ENCODE measurements around the gene NMRAL1. TPM values are rescaled to one million over a fixed set of nuclear protein-coding genes. Genes with fewer than 3 reads are reported as not detected.
A peak's percentile ranks its signal among the peaks of the same experiment; 100 is the strongest.

Gene NMRAL1
- total RNA-seq, 1 experiment from 2014 or later, result 48.6 TPM

GRCh38 chr16:4475880-4476788 is 1.7 kb upstream of the NMRAL1 start, which contains the start of gene HMOX2:
HMOX2 (plus strand) TSS chr16:4476398; CDS start chr16:4505525, 29,127 bp downstream.
- Mint-ChIP-seq H3K4me1 (ENCODE audit: insufficient read depth, unreplicated experiment) (peaks cover 6% of the 10 kb centered on the region), H3K4me3 (ENCODE audit: unreplicated experiment) (peak within 1 kb of the TSS; percentile 80), H3K36me3 (ENCODE audit: insufficient read depth, unreplicated experiment) (peaks cover 29% of the 10 kb centered on the region), H3K27ac (ENCODE audit: low read depth, unreplicated experiment) (peak within 1 kb of the TSS; percentile 63), H3K9me3 (ENCODE audit: unreplicated experiment) (no peaks in the 10 kb centered on the region), H3K27me3 (ENCODE audit: insufficient read depth, unreplicated experiment) (no peaks in the 10 kb centered on the region)
- DNase-seq (ENCODE audit: unreplicated experiment), result peak; percentile 92
- ChIA-PET CTCF (interaction anchor here (0.6 to 1.9 kb wide), 7 partner anchors 17 to 160 kb away, joined by 3 to 13 read pairs (median 4); partner anchors contain the start of gene GLIS2), POLR2A (interaction anchor here (0.6 to 6.3 kb wide), 12 partner anchors 11 to 203 kb away, joined by 3 to 63 read pairs (median 5); partner anchors contain the start of gene UBALD1)
- BruUV-seq (replicated peaks), result no TSS peak
- intact Hi-C loops (cut with micrococcal nuclease), result no loop called here
- TF ChIP-seq CTCF (IDR thresholded peaks at IDR 0.05; ENCODE audit: unreplicated experiment), result peak; percentile 41

- H3K27me3 Mint-ChIP-seq (ENCODE audit: insufficient read depth, unreplicated experiment), result no peaks in the 10 kb centered on the region
- POLR2A ChIA-PET, result interaction anchor here (6.3 kb wide), 1 partner anchor 27 kb away, joined by 63 read pairs; no protein-coding TSS in a partner anchor
- CTCF ChIA-PET, result interaction anchor here (0.6 to 1.6 kb wide), 5 partner anchors 27 to 113 kb away, joined by 4 to 6 read pairs (median 4); no protein-coding TSS in a partner anchor
These were observed 1.5 kb downstream of the NMRAL1 start for GRCh38 chr16:4472880-4473279.

GRCh38 chr16:4471869-4472268 is 2.6 kb downstream of the NMRAL1 start:
- DNase-seq (ENCODE audit: unreplicated experiment), result no peak
- TF ChIP-seq CTCF (IDR thresholded peaks at IDR 0.05; ENCODE audit: unreplicated experiment), result no peak
- ChIA-PET POLR2A (no interaction called here), CTCF (interaction anchor here (0.6 to 1.5 kb wide), 2 partner anchors 35 to 59 kb away, joined by 4 to 13 read pairs; no protein-coding TSS in a partner anchor)
- Mint-ChIP-seq H3K36me3 (ENCODE audit: insufficient read depth, unreplicated experiment) (peaks cover 50% of the 10 kb centered on the region), H3K27ac (ENCODE audit: low read depth, unreplicated experiment) (no peak overlapping the region), H3K27me3 (ENCODE audit: insufficient read depth, unreplicated experiment) (no peaks in the 10 kb centered on the region), H3K4me3 (ENCODE audit: unreplicated experiment) (no peak overlapping the region), H3K4me1 (ENCODE audit: insufficient read depth, unreplicated experiment) (no peaks in the 10 kb centered on the region), H3K9me3 (ENCODE audit: unreplicated experiment) (no peaks in the 10 kb centered on the region)
- intact Hi-C loops (cut with micrococcal nuclease), result no loop called here
- no TSS peak for BruUV-seq (replicated peaks)

More at GRCh38 chr16:4472880-4473279, 1.5 kb downstream of the NMRAL1 start:
- no TSS peak for BruUV-seq (replicated peaks)
- intact Hi-C loops (cut with micrococcal nuclease), result no loop called here
- Mint-ChIP-seq H3K9me3 (ENCODE audit: unreplicated experiment) (no peaks in the 10 kb centered on the region), H3K27ac (ENCODE audit: low read depth, unreplicated experiment) (no peak overlapping the region), H3K36me3 (ENCODE audit: insufficient read depth, unreplicated experiment) (peaks cover 39% of the 10 kb centered on the region), H3K4me1 (ENCODE audit: insufficient read depth, unreplicated experiment) (peaks cover 2% of the 10 kb centered on the region), H3K4me3 (ENCODE audit: unreplicated experiment) (peak overlapping the region; percentile 80)
- no peak for DNase-seq (ENCODE audit: unreplicated experiment)
- TF ChIP-seq CTCF (IDR thresholded peaks at IDR 0.05; ENCODE audit: unreplicated experiment), result no peak

- BruUV-seq (replicated peaks), result no TSS peak
- Mint-ChIP-seq H3K36me3 (ENCODE audit: insufficient read depth, unreplicated experiment) (peaks cover 49% of the 10 kb centered on the region), H3K4me3 (ENCODE audit: unreplicated experiment) (no peak overlapping the region), H3K27me3 (ENCODE audit: insufficient read depth, unreplicated experiment) (no peaks in the 10 kb centered on the region), H3K4me1 (ENCODE audit: insufficient read depth, unreplicated experiment) (peaks cover 5% of the 10 kb centered on the region), H3K27ac (ENCODE audit: low read depth, unreplicated experiment) (no peak overlapping the region), H3K9me3 (ENCODE audit: unreplicated experiment) (no peaks in the 10 kb centered on the region)
- DNase-seq (ENCODE audit: unreplicated experiment), result no peak
- ChIA-PET POLR2A (no interaction called here), CTCF (no interaction called here)
- TF ChIP-seq CTCF (IDR thresholded peaks at IDR 0.05; ENCODE audit: unreplicated experiment), result no peak
- intact Hi-C loops (cut with micrococcal nuclease), result no loop called here
These were observed 5.5 kb downstream of the NMRAL1 start for GRCh38 chr16:4468972-4469371.
